GM12878 (cell line): ENCODE results near the gene NUCB1. TPM values are rescaled to one million over a fixed set of nuclear protein-coding genes. Genes with fewer than 3 reads are reported as not detected.

Experiments used
- ATAC-seq: fragments of 200-7000 bp; cut with Tn5 transposase; 3 replicates; pipeline ENCODE4 v1.9.1; 2020; ENCODE audit warnings: mild to moderate bottlenecking, moderate library complexity
- BruUV-seq: library from RNA; stranded (reverse); fragments of 400-500 nt; replicated peaks from 2 replicates; lab custom pipeline; 2021; lab: Mats Ljungman, UMichigan
- CTCF ChIA-PET: fragments of 300-600 bp; sonication (Branson Sonifier 250); formaldehyde crosslinking; extraction: SDS; loops from one replicate; lab custom pipeline; 2021; ENCODE audit warnings: inconsistent platforms; lab: Yijun Ruan, JAX
- POLR2A ChIA-PET: fragments of 350-600 bp; formaldehyde crosslinking; extraction: SDS; loops from one replicate; lab custom pipeline; 2021; ENCODE audit warnings: inconsistent platforms; lab: Charles Lee
- RAD21 ChIA-PET: fragments of 300-600 bp; sonication (Branson Sonifier 250); formaldehyde crosslinking; loops from one replicate; lab custom pipeline; 2023; ENCODE audit warnings: antibody characterized with exemption; ENCODE audit not compliant: unreplicated experiment; lab: Charles Lee
- SMC1A ChIA-PET: fragments of 300-600 bp; sonication (Branson Sonifier 250); formaldehyde crosslinking; loops from one replicate; lab custom pipeline; 2023; ENCODE audit not compliant: unreplicated experiment, uncharacterized antibody; lab: Charles Lee
- DNase-seq: peaks from one replicate; pipeline ENCODE4 v3.0.0-alpha.2; 2011; ENCODE audit warnings: low read depth, low spot score
- FAIRE-seq: peaks from 3 replicates; lab custom pipeline; 2011; peaks lifted over from hg19 to GRCh38; lab: Jason Lieb, UNC
- H2AFZ ChIP-seq: 2 replicates; pipeline ENCODE4 v1.6.0; 2011; ENCODE audit warnings: low read depth, low read length, control low read depth; ENCODE audit not compliant: control insufficient read depth
- H3K27ac ChIP-seq: 2 replicates; pipeline ENCODE4 v1.5.1; 2011; ENCODE audit warnings: control low read depth; ENCODE audit not compliant: control insufficient read depth, insufficient read depth
- H3K27me3 ChIP-seq, 2 experiments: replicated peaks in 1 of 2; 2 replicates each; pipeline versions ENCODE4 v1.6.0 to v1.6.1; 2011; ENCODE audit warnings: low read length in 1 of 2; ENCODE audit not compliant: control insufficient read depth in 2 of 2, insufficient read depth in 2 of 2
- H3K36me3 ChIP-seq, 2 experiments: 2 replicates each; pipeline ENCODE4 v1.5.1; 2011; ENCODE audit warnings: low read length in 1 of 2; ENCODE audit not compliant: control insufficient read depth in 2 of 2, insufficient read depth in 2 of 2
- H3K4me1 ChIP-seq: 2 replicates; pipeline ENCODE4 v1.6.1; 2011; ENCODE audit warnings: mild to moderate bottlenecking, low read length, moderate library complexity, mixed read lengths; ENCODE audit not compliant: control insufficient read depth, insufficient read depth
- H3K4me2 ChIP-seq: 2 replicates; pipeline ENCODE4 v1.6.0; 2011; ENCODE audit warnings: control low read depth; ENCODE audit not compliant: control insufficient read depth, insufficient read depth
- H3K4me3 ChIP-seq: fragments of 200-600 bp; sonication (generic); 2 replicates; pipeline ENCODE4 v1.5.1; 2016
- H3K79me2 ChIP-seq: 2 replicates; pipeline ENCODE4 v1.6.0; 2011; ENCODE audit warnings: low read length; ENCODE audit not compliant: control insufficient read depth, insufficient read depth
- H3K9ac ChIP-seq: 2 replicates; pipeline ENCODE4 v1.8.0; 2011; ENCODE audit warnings: low read length, control low read depth, mixed read lengths; ENCODE audit not compliant: control insufficient read depth, insufficient read depth
- H3K9me3 ChIP-seq: replicated peaks from 3 replicates; pipeline ENCODE4 v1.5.1; 2011; ENCODE audit warnings: mild to moderate bottlenecking, low read length; ENCODE audit not compliant: control insufficient read depth, insufficient read depth
- H4K20me1 ChIP-seq: 2 replicates; pipeline ENCODE4 v1.6.0; 2011; ENCODE audit not compliant: control insufficient read depth, insufficient read depth
- BRCA1 ChIP-seq: IDR thresholded peaks from 2 replicates; pipeline ENCODE4 v1.6.1; 2011; ENCODE audit warnings: low read depth, low read length, improper control_type of control experiment
- FOS ChIP-seq: IDR thresholded peaks from 3 replicates; pipeline ENCODE4 v1.6.1; 2011; ENCODE audit warnings: borderline replicate concordance; ENCODE audit not compliant: insufficient read length; ENCODE audit errors: extremely low read depth
- HSF1 ChIP-seq: fragments of 150-350 bp; IDR thresholded peaks from 2 replicates; pipeline ENCODE4 v1.6.1; 2014; ENCODE audit warnings: mild to moderate bottlenecking, low read depth, low read length
- IKZF2 ChIP-seq, 2 experiments: fragments of 450-650 bp; IDR thresholded peaks; 2 replicates each; pipeline ENCODE4 v1.6.1; 2017; ENCODE audit warnings: mild to moderate bottlenecking in 2 of 2, moderate library complexity in 2 of 2
- MLLT1 ChIP-seq: fragments of 450-650 bp; IDR thresholded peaks from 2 replicates; pipeline ENCODE4 v1.6.1; 2016; ENCODE audit warnings: mild to moderate bottlenecking
- NBN ChIP-seq: fragments of 450-650 bp; IDR thresholded peaks from 2 replicates; pipeline ENCODE4 v1.6.1; 2016
- NFIC ChIP-seq: IDR thresholded peaks from 2 replicates; pipeline ENCODE4 v1.6.1; 2012; ENCODE audit warnings: low read depth, mild to moderate bottlenecking, inconsistent platforms, low read length, moderate library complexity
- ZBTB40 ChIP-seq: fragments of 450-650 bp; IDR thresholded peaks from 2 replicates; pipeline ENCODE4 v1.6.1; 2016; ENCODE audit warnings: mild to moderate bottlenecking, moderate library complexity, borderline replicate concordance
- WGBS: methylation state at CpG from one replicate; pipeline ENCODE4 v1.1.6; 2016; ENCODE audit warnings: low lambda C conversion rate; ENCODE audit not compliant: insufficient replicate concordance, insufficient coverage; ENCODE audit errors: missing lambda C conversion rate; 5-methylcytosine and 5-hydroxymethylcytosine counted together
- in situ Hi-C: fragments of 300-500 bp; cut with MboI; formaldehyde crosslinking; loops from 9 replicates; pipeline ENCODE4 v1.14.3; 2018; ENCODE audit warnings: mixed read lengths
- intact Hi-C: fragments of 100-400 bp; cut with micrococcal nuclease; formaldehyde crosslinking; loops from one replicate; pipeline ENCODE4 v1.14.2; 2022; ENCODE audit not compliant: unreplicated experiment
- polyA plus RNA-seq, 11 experiments: library from polyadenylated mRNA; depleted of rRNA in 4 of 11; unstranded in 6 of 11; stranded (reverse) in 5 of 11; fragments of >200 nt; fragmentation: Nextera tagmentation in 4 of 11; fragmentation: Illumina TruSeq in 1 of 11; extraction: Ambion mirVana in 4 of 11; extraction: Trizol in 1 of 11; gene quantifications; 1 replicate in 1 of 11; 2 replicates in 10 of 11; pipeline versions ENCODE4 v1.2.1 to v1.2.3, GENCODE V29; 2011 to 2016; ENCODE audit warnings: inconsistent platforms in 2 of 11, missing spikeins in 2 of 11, low read depth in 1 of 11
- total RNA-seq, 4 experiments: library from RNA; depleted of rRNA in 3 of 4; stranded (reverse); fragments of >200 nt in 3 of 4; fragmentation: Illumina TruSeq in 1 of 4; extraction: Trizol in 1 of 4; gene quantifications; 2 replicates each; pipeline versions ENCODE4 v1.2.1 to v1.2.3, GENCODE V29; 2013 to 2021

Gene NUCB1
- total and polyA plus RNA-seq, 10 of the 15 experiments (the other 5 are each of a cell fraction or from before 2014, with no cell fraction given) = 1.8 to 112 (median 44.5) TPM

GRCh38 chr19:48953141-48953540 lies 53.0 kb downstream of the NUCB1 start (continued):
- TF ChIP-seq FOS = no peak
- no peak for TF ChIP-seq BRCA1

GRCh38 chr19:48953990-48954594 lies 54.0 kb downstream of the NUCB1 start:
- H3K4me2 ChIP-seq = peak overlapping the region; percentile 60
- H2AFZ ChIP-seq = peak overlapping the region; percentile 75
- FAIRE-seq (no peak), ATAC-seq (no peak), DNase-seq (no peak)
- SMC1A ChIA-PET = interaction anchor here (0.6 to 3.1 kb wide), 12 partner anchors 8 to 166 kb away, joined by 3 to 14 read pairs (median 4); partner anchors contain the start of gene NUCB1
- no peaks in the 10 kb centered on the region for H4K20me1 ChIP-seq
- POLR2A ChIA-PET = interaction anchor here (0.5 to 3.1 kb wide), 13 partner anchors 8 to 1159 kb away, joined by 3 to 15 read pairs (median 5); partner anchors contain the start of genes DHDH, GYS1, NUCB1 and RUVBL2
- no peaks in the 10 kb centered on the region for H3K27me3 ChIP-seq
- no TSS peak for BruUV-seq
- CTCF ChIA-PET = interaction anchor here (1.1 to 2.1 kb wide), 6 partner anchors 12 to 166 kb away, joined by 4 to 10 read pairs (median 4); no protein-coding TSS in a partner anchor
- H3K27ac ChIP-seq = peak overlapping the region; percentile 99
- TF ChIP-seq NFIC (peak; percentile 5; the same call in 1 of the 2 replicates), MLLT1 (peak; percentile 70), NBN (peak; percentile 30; the same call in 1 of the 2 replicates), HSF1 (no peak), ZBTB40 (no peak), IKZF2 (IDR thresholded peaks at IDR 0.05) (no peak)
- H3K4me3 ChIP-seq = peak overlapping the region; percentile 53; the same call in 1 of the 2 replicates
- in situ Hi-C loops = no loop called here
- no peaks in the 10 kb centered on the region for H3K9me3 ChIP-seq
- intact Hi-C loops = no loop called here
- no peaks in the 10 kb centered on the region; a peak in 1 of 4 replicates for H3K36me3 ChIP-seq
- RAD21 ChIA-PET = interaction anchor here (0.8 to 2.4 kb wide), 9 partner anchors 10 to 254 kb away, joined by 3 to 8 read pairs (median 3); partner anchors contain the start of gene NUCB1
- peaks cover 5% of the 10 kb centered on the region; the same call in 1 of the 2 replicates for H3K4me1 ChIP-seq
- WGBS = 48% methylated on average over 11 of the region's 11 CpGs
- H3K9ac ChIP-seq = peak overlapping the region; percentile 100
- peaks cover 23% of the 10 kb centered on the region for H3K79me2 ChIP-seq
